ENCODE measurements around the gene CFAP77.

The CFAP77 gene

DNA sequence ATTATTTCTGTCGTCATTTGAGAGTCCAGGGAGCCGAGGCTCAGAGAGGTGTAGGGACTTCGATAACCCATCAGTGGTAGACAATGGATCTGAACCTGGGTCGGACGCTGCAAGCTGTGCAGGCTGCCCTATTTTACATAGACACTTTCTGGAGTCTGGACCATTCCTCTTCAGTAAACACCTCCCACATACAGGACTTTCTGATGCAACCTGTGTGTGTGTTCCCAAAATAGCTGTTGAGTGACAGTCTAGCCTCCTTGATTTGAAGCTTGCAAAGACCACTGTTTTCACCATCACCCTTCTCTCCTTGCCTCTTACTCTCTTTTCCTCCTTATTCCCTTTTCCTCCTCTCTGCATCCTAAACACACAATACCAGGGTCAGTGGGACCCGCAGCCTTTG lies 30.7 kb downstream of the CFAP77 start:
- Histone ChIP-seq H3K9ac (ENCODE audit: low read length) (no peak overlapping the region), H3K4me3 (ENCODE audit: low read length) (no peak overlapping the region), H3K4me1 (ENCODE audit: control insufficient read depth, insufficient read depth, low read length) (no peaks in the 10 kb centered on the region), H3K27ac (ENCODE audit: low read depth, low read length) (no peak overlapping the region), H3K27me3 (ENCODE audit: control insufficient read depth, insufficient read depth, low read length) (no peaks in the 10 kb centered on the region), H3K36me3 (ENCODE audit: control insufficient read depth, insufficient read depth, low read length) (no peaks in the 10 kb centered on the region)

DNA sequence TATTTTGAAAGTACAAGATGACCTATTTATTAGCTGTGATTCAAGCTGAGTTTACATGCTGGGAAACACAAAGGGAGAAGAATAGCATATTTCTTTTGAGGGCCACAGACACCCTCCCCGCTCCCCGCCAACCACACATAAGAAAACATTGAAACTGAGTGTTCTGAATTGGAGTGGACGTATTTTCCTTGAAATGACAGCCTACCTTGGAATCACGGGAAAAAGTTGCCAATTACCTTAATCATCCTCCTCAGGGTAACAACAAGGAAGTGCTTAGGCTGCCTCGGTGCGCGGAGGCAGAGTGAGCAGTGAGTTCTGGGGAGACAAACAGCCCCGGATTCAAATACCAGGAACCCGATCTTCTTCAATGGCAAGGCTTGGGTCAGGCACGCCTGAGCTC lies 31.4 kb downstream of the CFAP77 start:
- Histone ChIP-seq H3K9ac (ENCODE audit: low read length) (no peak overlapping the region), H3K4me3 (ENCODE audit: low read length) (no peak overlapping the region), H3K27me3 (ENCODE audit: control insufficient read depth, insufficient read depth, low read length) (no peaks in the 10 kb centered on the region), H3K27ac (ENCODE audit: low read depth, low read length) (no peak overlapping the region), H3K36me3 (ENCODE audit: control insufficient read depth, insufficient read depth, low read length) (no peaks in the 10 kb centered on the region), H3K4me1 (ENCODE audit: control insufficient read depth, insufficient read depth, low read length) (no peaks in the 10 kb centered on the region)

DNA sequence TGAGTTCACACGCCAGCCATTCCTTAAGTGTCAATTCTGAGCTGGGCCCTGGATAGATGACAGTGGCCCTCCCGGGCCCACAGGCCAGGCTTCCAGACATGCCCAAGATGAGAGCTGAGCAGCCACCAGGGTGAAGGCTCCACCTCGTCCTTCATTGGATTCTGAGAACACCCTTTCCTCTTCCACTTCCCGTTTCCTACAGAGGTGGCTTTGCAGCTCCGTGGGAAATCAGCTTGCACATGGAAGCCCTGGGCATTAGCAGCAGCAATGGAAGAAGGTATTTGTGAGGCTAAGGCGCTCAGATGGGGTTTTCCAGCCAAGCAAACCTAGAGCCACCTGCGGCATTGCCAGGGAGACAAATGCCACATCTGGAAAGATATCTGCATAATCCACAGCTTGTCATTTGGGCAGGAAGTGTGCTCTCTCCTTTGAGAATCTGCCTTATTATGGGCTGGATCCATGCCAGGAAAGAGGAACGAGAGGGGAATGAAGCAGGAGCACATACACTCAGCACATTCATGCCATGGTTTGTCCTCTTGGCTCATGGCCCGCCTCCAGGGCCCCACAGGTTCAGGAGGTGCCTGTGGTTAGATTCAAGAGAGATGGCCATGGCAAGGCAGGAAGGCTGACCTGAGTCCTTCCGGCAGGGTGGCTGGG lies 34.1 kb downstream of the CFAP77 start:
- Histone ChIP-seq H3K4me3 (ENCODE audit: low read length) (no peak overlapping the region), H3K9ac (ENCODE audit: low read length) (no peak overlapping the region)

DNA sequence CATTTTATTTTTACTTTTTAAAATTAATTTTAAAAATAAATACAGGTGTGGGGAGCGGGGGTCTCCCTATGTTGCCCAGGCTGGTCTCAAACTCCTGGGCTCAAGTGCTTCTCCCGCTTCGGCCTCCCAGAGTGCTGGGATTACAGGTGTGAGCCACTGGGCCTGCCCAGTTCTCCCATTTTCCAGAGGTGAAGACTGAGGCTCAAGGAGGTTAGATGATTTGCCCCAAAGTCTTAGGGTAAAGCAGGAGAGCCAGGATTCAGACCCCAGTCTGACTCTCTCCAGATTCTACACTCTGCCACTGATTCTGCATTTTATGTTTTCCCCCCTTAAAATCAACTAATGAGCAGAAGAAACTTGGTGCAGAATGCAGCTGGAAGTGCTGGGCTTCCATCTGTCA lies 36.9 kb downstream of the CFAP77 start:
- no peak overlapping the region for H3K9ac ChIP-seq (ENCODE audit: low read length)
- no peak overlapping the region for H3K4me3 ChIP-seq (ENCODE audit: low read length)
- no peaks in the 10 kb centered on the region for H3K4me1 ChIP-seq (ENCODE audit: control insufficient read depth, insufficient read depth, low read length)
- no peak overlapping the region for H3K27ac ChIP-seq (ENCODE audit: low read depth, low read length)
- no peaks in the 10 kb centered on the region for H3K27me3 ChIP-seq (ENCODE audit: control insufficient read depth, insufficient read depth, low read length)
- H3K36me3 ChIP-seq (ENCODE audit: control insufficient read depth, insufficient read depth, low read length) = no peaks in the 10 kb centered on the region

More for the DNA sequence above, 34.1 kb downstream of the CFAP77 start:
- Histone ChIP-seq H3K27ac (ENCODE audit: low read depth, low read length) (no peak overlapping the region), H3K36me3 (ENCODE audit: control insufficient read depth, insufficient read depth, low read length) (no peaks in the 10 kb centered on the region), H3K27me3 (ENCODE audit: control insufficient read depth, insufficient read depth, low read length) (no peaks in the 10 kb centered on the region), H3K4me1 (ENCODE audit: control insufficient read depth, insufficient read depth, low read length) (no peaks in the 10 kb centered on the region)

DNA sequence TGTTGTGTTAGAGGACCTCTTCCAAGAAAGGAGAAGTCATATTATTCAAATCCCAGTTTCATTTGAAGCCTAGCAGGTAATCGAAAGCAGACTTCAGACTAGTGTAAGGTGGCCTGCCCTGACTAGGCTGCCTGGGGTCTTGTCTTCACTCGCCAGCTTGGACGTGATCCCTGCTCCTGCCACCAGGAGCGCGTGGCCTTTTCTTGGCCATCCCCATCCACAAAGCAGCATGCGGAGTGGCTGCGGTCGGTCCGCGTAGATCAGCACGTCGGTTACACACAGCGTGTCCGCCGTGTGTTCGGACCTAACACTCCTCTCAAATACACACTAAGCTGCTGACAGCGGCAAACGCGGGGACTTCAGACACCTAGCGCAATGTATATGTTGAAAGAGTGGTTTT lies 37.3 kb downstream of the CFAP77 start:
- no peak overlapping the region for H3K9ac ChIP-seq (ENCODE audit: low read length)
- no peaks in the 10 kb centered on the region for H3K4me1 ChIP-seq (ENCODE audit: control insufficient read depth, insufficient read depth, low read length)
- H3K36me3 ChIP-seq (ENCODE audit: control insufficient read depth, insufficient read depth, low read length) = no peaks in the 10 kb centered on the region
- H3K27ac ChIP-seq (ENCODE audit: low read depth, low read length) = no peak overlapping the region
- no peaks in the 10 kb centered on the region for H3K27me3 ChIP-seq (ENCODE audit: control insufficient read depth, insufficient read depth, low read length)
- no peak overlapping the region for H3K4me3 ChIP-seq (ENCODE audit: low read length)

DNA sequence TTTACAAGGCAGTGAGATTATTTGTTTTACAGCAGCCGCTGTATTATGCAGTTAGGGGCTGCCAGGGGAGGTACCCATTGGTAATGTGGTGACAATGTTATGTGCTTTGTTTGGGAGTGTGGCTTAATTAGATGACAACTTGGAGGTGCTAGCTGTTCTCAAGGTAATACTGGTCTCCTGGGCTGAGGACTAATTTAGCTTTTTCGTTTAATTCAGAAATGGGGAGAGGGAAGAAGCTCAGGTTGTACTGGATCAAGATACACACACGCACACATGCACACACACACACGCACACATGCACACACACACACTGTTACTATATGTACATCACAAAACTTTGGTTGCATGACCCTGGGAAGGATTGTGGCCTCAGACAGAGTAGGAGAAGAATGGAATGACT lies 37.9 kb downstream of the CFAP77 start:
- Histone ChIP-seq H3K9ac (ENCODE audit: low read length) (no peak overlapping the region), H3K27ac (ENCODE audit: low read depth, low read length) (no peak overlapping the region), H3K36me3 (ENCODE audit: control insufficient read depth, insufficient read depth, low read length) (no peaks in the 10 kb centered on the region), H3K27me3 (ENCODE audit: control insufficient read depth, insufficient read depth, low read length) (no peaks in the 10 kb centered on the region), H3K4me3 (ENCODE audit: low read length) (no peak overlapping the region), H3K4me1 (ENCODE audit: control insufficient read depth, insufficient read depth, low read length) (no peaks in the 10 kb centered on the region)

DNA sequence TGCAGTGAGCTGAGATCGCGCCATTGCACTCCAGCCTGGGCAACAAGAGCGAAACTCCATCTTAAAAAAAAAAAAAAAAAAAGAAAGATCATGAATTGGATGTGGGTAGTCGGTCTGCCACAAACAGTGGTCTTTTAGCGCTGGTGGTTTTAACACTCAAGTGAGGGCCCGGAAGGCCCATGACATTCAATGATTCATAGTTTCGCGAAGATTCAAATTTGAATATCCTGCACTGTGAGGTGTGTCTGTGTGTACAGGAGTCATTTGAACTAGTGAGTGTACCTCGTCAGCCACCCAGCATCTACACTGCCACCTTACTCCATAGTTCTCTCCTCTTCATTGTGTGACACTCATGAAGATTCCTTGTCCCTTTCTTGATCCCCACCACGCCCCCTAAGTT lies 41.3 kb downstream of the CFAP77 start:
- H3K27me3 ChIP-seq (ENCODE audit: control insufficient read depth, insufficient read depth, low read length) = no peaks in the 10 kb centered on the region
- no peaks in the 10 kb centered on the region for H3K36me3 ChIP-seq (ENCODE audit: control insufficient read depth, insufficient read depth, low read length)
- H3K4me3 ChIP-seq (ENCODE audit: low read length) = no peak overlapping the region
- no peak overlapping the region for H3K27ac ChIP-seq (ENCODE audit: low read depth, low read length)
- no peak overlapping the region for H3K9ac ChIP-seq (ENCODE audit: low read length)
- H3K4me1 ChIP-seq (ENCODE audit: control insufficient read depth, insufficient read depth, low read length) = no peaks in the 10 kb centered on the region

DNA sequence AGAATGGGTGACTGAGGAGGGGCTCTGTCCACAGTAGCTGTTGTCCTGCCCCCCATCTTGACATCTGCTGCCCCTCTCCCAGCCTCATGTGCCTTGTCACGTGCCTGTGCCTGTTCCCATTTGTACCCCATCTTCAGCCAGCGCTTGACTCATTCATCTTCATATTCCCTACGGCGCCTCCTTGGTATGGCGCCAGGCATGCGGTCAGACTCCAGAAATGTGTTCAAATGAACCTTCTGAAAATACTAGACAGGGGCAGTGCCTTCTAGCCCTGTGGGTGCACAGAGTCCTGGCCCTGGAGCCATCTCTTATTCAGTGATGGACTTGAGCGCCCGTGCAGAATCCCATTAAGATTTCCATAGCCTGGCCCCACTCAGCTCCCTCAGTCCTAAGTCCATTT lies 46.2 kb downstream of the CFAP77 start:
- no peaks in the 10 kb centered on the region for H3K27me3 ChIP-seq (ENCODE audit: control insufficient read depth, insufficient read depth, low read length)
- no peaks in the 10 kb centered on the region for H3K36me3 ChIP-seq (ENCODE audit: control insufficient read depth, insufficient read depth, low read length)

DNA sequence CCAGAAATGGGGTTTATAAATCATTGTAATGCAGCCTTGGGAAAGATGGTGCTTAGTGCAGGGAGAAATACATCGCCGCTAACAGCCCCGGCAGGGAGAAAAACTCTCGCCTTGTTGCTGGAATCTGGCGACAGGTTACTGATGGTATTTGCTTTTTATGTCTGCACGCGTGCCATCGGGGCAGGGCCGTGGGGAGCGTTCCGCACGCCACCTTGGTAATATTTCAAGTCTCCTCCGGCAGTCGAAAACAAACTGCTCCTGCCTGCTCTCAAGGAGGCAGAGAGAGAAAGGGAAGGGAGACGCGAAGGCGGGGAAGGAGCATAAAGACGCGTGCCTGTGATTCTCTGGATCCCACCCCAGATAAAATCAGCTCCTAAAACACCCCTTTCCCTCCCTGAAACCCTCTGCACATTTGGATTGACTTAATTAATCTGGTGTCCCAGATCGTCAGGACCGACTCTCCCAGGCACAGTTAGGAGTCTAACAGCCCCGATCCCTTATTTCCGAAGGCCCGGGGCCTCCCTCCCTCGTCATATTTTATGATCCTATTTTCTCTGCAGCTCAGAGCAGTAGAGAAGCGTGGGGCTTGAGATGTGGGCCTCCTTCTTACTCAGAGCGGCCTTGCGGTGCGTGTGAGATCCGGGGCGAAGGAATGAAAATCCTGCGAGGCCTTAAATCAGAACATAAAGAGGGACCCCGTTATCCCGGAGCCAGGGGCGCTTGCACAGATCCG lies 47.7 kb downstream of the CFAP77 start:
- no peaks in the 10 kb centered on the region for H3K4me1 ChIP-seq (ENCODE audit: control insufficient read depth, insufficient read depth, low read length)
- no peaks in the 10 kb centered on the region for H3K36me3 ChIP-seq (ENCODE audit: control insufficient read depth, insufficient read depth, low read length)
- H3K27me3 ChIP-seq (ENCODE audit: control insufficient read depth, insufficient read depth, low read length) = no peaks in the 10 kb centered on the region

More for the DNA sequence above, 46.2 kb downstream of the CFAP77 start:
- Histone ChIP-seq H3K4me1 (ENCODE audit: control insufficient read depth, insufficient read depth, low read length) (no peaks in the 10 kb centered on the region), H3K4me3 (ENCODE audit: low read length) (no peak overlapping the region), H3K9ac (ENCODE audit: low read length) (no peak overlapping the region), H3K27ac (ENCODE audit: low read depth, low read length) (no peak overlapping the region)

DNA sequence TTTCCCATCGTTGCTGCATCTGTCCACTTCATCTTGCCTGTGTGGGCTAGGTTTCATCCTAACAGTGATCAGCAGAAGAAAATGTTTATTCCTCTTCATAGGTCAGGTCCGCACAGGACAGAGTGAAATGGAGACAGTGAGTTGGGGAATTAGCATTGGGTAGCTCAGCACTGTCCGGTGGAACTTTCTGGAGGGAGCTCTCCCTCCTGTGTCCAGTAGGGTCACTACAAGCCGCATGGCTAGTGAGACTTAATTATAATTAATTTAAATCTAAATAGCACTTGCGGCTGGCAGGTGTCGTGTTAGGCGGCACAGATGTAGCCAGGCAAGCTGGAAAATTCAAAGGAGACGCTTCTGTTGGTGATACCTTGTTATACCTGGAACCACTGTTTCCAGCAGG lies 48.4 kb downstream of the CFAP77 start:
- no peaks in the 10 kb centered on the region for H3K27me3 ChIP-seq (ENCODE audit: control insufficient read depth, insufficient read depth, low read length)

More for the DNA sequence above, 47.7 kb downstream of the CFAP77 start:
- no peak overlapping the region for H3K4me3 ChIP-seq (ENCODE audit: low read length)
- no peak overlapping the region for H3K9ac ChIP-seq (ENCODE audit: low read length)
- H3K27ac ChIP-seq (ENCODE audit: low read depth, low read length) = no peak overlapping the region

DNA sequence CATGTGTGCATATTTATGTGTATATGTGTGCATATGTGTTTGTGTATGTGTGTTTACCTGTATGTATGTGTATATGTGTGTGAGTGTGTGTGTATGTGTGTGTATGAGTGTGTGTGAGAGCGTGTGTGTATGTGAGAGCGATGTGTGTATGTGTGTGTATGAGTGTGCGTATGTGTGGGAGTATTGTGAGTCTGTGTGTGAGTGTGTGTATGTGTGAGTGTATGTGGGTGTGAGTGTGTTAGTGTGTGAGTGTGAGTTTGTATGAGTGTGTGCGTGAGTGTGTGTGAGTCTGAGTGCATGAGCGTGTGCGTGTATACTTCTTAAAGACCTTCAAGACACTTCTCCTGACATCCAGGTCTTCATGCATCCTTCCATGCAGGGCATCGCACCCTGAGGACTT lies 49.6 kb downstream of the CFAP77 start:
- no peak overlapping the region for H3K4me3 ChIP-seq (ENCODE audit: low read length)
- no peaks in the 10 kb centered on the region for H3K27me3 ChIP-seq (ENCODE audit: control insufficient read depth, insufficient read depth, low read length)
- H3K27ac ChIP-seq (ENCODE audit: low read depth, low read length) = no peak overlapping the region
- H3K36me3 ChIP-seq (ENCODE audit: control insufficient read depth, insufficient read depth, low read length) = no peaks in the 10 kb centered on the region
- no peaks in the 10 kb centered on the region for H3K4me1 ChIP-seq (ENCODE audit: control insufficient read depth, insufficient read depth, low read length)
- no peak overlapping the region for H3K9ac ChIP-seq (ENCODE audit: low read length)

More for the DNA sequence above, 48.4 kb downstream of the CFAP77 start:
- Histone ChIP-seq H3K36me3 (ENCODE audit: control insufficient read depth, insufficient read depth, low read length) (no peaks in the 10 kb centered on the region), H3K4me1 (ENCODE audit: control insufficient read depth, insufficient read depth, low read length) (no peaks in the 10 kb centered on the region), H3K9ac (ENCODE audit: low read length) (no peak overlapping the region), H3K27ac (ENCODE audit: low read depth, low read length) (no peak overlapping the region), H3K4me3 (ENCODE audit: low read length) (no peak overlapping the region)

DNA sequence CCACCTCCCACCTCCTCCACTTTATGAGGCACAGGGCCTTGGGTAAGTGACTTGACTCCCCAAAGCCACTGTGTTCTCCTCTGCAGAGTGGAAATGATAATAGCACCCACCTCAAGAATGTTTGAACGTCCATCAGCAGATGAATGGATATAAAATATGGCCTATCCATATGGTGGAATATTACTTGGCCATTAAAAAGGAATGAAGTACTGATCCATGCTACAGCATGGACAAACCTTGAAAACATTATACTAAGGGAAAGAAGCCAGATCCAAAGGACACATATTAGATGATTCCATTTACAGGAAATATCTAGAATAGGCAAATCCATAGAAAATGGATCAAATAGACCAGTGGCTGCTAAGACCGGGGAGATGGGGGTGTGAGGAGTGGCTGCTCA lies 50.2 kb downstream of the CFAP77 start:
- no peaks in the 10 kb centered on the region for H3K36me3 ChIP-seq (ENCODE audit: control insufficient read depth, insufficient read depth, low read length)
- no peaks in the 10 kb centered on the region for H3K4me1 ChIP-seq (ENCODE audit: control insufficient read depth, insufficient read depth, low read length)
- no peaks in the 10 kb centered on the region for H3K27me3 ChIP-seq (ENCODE audit: control insufficient read depth, insufficient read depth, low read length)
- H3K4me3 ChIP-seq (ENCODE audit: low read length) = no peak overlapping the region
- H3K9ac ChIP-seq (ENCODE audit: low read length) = no peak overlapping the region
- no peak overlapping the region for H3K27ac ChIP-seq (ENCODE audit: low read depth, low read length)

Measured in rectal smooth muscle tissue (tissue), 1 donor.